Mesenchymal stem cell (in vitro differentiated cells and primary cell): ENCODE data around the gene MED12L.

Source experiments
- DNase-seq: peaks from one replicate; pipeline ENCODE4 v3.0.0-alpha.2; 2013
- H2AFZ ChIP-seq: one replicate; pipeline ENCODE4 v1.6.1; 2013; ENCODE audit warnings: low read depth, mild to moderate bottlenecking, control low read depth, inconsistent platforms, low read length, moderate library complexity
- H2AK5ac ChIP-seq: 2 replicates; pipeline ENCODE4 v1.6.1; 2013; ENCODE audit warnings: low read length, moderate library complexity, mild to moderate bottlenecking, inconsistent platforms; ENCODE audit not compliant: severe bottlenecking
- H2BK120ac ChIP-seq: one replicate; pipeline ENCODE4 v1.6.1; 2013; ENCODE audit warnings: low read depth, mild to moderate bottlenecking, inconsistent platforms, low read length, moderate library complexity
- H2BK12ac ChIP-seq, 2 experiments: one replicate each; pipeline ENCODE4 v1.6.1; 2013; ENCODE audit warnings: inconsistent platforms in 2 of 2, low read length in 2 of 2, mild to moderate bottlenecking in 2 of 2, moderate library complexity in 2 of 2, control low read depth in 1 of 2
- H2BK15ac ChIP-seq: one replicate; pipeline ENCODE4 v1.6.1; 2013; ENCODE audit warnings: mild to moderate bottlenecking, low read depth, inconsistent platforms; ENCODE audit not compliant: poor library complexity, severe bottlenecking
- H2BK5ac ChIP-seq: 2 replicates; pipeline ENCODE4 v1.6.1; 2013; ENCODE audit warnings: low read depth, mild to moderate bottlenecking, low read length, control low read depth, inconsistent platforms; ENCODE audit not compliant: poor library complexity, severe bottlenecking
- H3K14ac ChIP-seq, 2 experiments: one replicate each; pipeline ENCODE4 v1.6.1; 2013; ENCODE audit warnings: inconsistent platforms in 2 of 2, low read length in 2 of 2, control low read depth in 1 of 2, mild to moderate bottlenecking in 1 of 2, moderate library complexity in 1 of 2
- H3K18ac ChIP-seq, 2 experiments: one replicate each; pipeline ENCODE4 v1.6.1; 2013; ENCODE audit warnings: inconsistent platforms in 2 of 2, low read length in 2 of 2, control low read depth in 1 of 2, low read depth in 1 of 2, mild to moderate bottlenecking in 1 of 2
- H3K23ac ChIP-seq, 2 experiments: one replicate each; pipeline ENCODE4 v1.6.1; 2013; ENCODE audit warnings: inconsistent platforms in 2 of 2, low read length in 2 of 2, mild to moderate bottlenecking in 2 of 2, moderate library complexity in 2 of 2, control low read depth in 1 of 2
- H3K27ac ChIP-seq: 2 replicates; pipeline ENCODE4 v1.5.1; 2013; ENCODE audit warnings: mild to moderate bottlenecking, moderate library complexity, low read length, control low read depth, inconsistent platforms; ENCODE audit not compliant: poor library complexity, severe bottlenecking
- H3K27me3 ChIP-seq, 2 experiments: 2 replicates each; pipeline versions ENCODE4 v1.6.1 to v1.7.0; 2013; ENCODE audit warnings: low read length in 2 of 2, mild to moderate bottlenecking in 2 of 2, moderate library complexity in 2 of 2, control low read depth in 1 of 2, inconsistent platforms in 1 of 2; ENCODE audit not compliant: control insufficient read depth in 1 of 2, insufficient read depth in 1 of 2
- H3K36me3 ChIP-seq, 2 experiments: 2 replicates each; pipeline versions ENCODE4 v1.6.1 to v1.7.0; 2013; ENCODE audit warnings: low read length in 2 of 2, control low read depth in 1 of 2, inconsistent platforms in 1 of 2, low read depth in 1 of 2, mild to moderate bottlenecking in 1 of 2; ENCODE audit not compliant: insufficient read depth in 2 of 2, control insufficient read depth in 1 of 2
- H3K4ac ChIP-seq, 2 experiments: one replicate each; pipeline ENCODE4 v1.6.1; 2013; ENCODE audit warnings: inconsistent platforms in 2 of 2, low read length in 2 of 2, mild to moderate bottlenecking in 2 of 2, moderate library complexity in 2 of 2, control low read depth in 1 of 2, low read depth in 1 of 2
- H3K4me1 ChIP-seq: 2 replicates; pipeline ENCODE4 v1.6.1; 2013; ENCODE audit warnings: low read depth, low read length, control low read depth; ENCODE audit not compliant: control insufficient read depth, insufficient read depth
- H3K4me2 ChIP-seq: 2 replicates; pipeline ENCODE4 v1.6.1; 2013; ENCODE audit warnings: low read length, mild to moderate bottlenecking, inconsistent platforms; ENCODE audit not compliant: poor library complexity, severe bottlenecking
- H3K4me3 ChIP-seq, 2 experiments: 2 replicates each; pipeline versions ENCODE4 v1.5.1 to v1.7.0; 2013; ENCODE audit warnings: low read length in 2 of 2, mild to moderate bottlenecking in 2 of 2, control low read depth in 1 of 2, low read depth in 1 of 2; ENCODE audit not compliant: insufficient read depth in 1 of 2
- H3K79me1 ChIP-seq: replicated peaks from 2 replicates; pipeline ENCODE4 v1.6.1; 2013; ENCODE audit warnings: mild to moderate bottlenecking, control low read depth, low read length, inconsistent platforms; ENCODE audit not compliant: poor library complexity, severe bottlenecking
- H3K9ac ChIP-seq: 2 replicates; pipeline ENCODE4 v1.7.0; 2013; ENCODE audit warnings: mild to moderate bottlenecking, low read length, moderate library complexity
- H3K9me3 ChIP-seq: 2 replicates; pipeline ENCODE4 v1.7.0; 2013; ENCODE audit warnings: mild to moderate bottlenecking, low read length; ENCODE audit not compliant: control insufficient read depth
- H4K8ac ChIP-seq: one replicate; pipeline ENCODE4 v1.6.1; 2013; ENCODE audit warnings: inconsistent platforms, mild to moderate bottlenecking, low read length, moderate library complexity
- H4K91ac ChIP-seq: one replicate; pipeline ENCODE4 v1.6.1; 2013; ENCODE audit warnings: mild to moderate bottlenecking, low read length, inconsistent platforms
- WGBS: methylation state at CpG from one replicate; pipeline ENCODE4 v1.1.7; 2013; ENCODE audit warnings: mixed read lengths; 5-methylcytosine and 5-hydroxymethylcytosine counted together

Gene MED12L

DNA sequence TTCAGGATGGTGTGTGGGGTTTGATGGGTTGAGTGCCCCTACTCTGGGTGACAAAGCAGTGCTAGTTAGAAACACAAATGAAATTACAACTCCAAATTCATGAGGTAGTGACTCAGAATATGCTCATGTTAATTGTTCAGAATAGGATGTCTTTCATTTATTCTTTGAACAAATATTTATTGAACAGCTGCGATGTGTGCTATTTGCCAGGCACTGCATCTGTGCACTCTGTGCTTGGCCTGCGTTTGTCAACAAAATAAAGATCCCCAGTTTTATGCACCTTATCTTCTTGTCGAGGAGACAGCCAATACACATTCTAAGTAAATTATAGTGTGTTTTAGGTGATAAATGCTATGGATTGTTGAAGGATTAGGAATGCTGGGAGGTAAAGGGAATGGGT is 27.3 kb downstream of the MED12L start:
- Histone ChIP-seq H3K23ac (no peak overlapping the region), H3K27ac (no peak overlapping the region), H3K79me1 (peaks cover 3% of the 10 kb centered on the region), H2BK5ac (no peak overlapping the region), H2AFZ (no peak overlapping the region), H3K14ac (no peak overlapping the region), H2AK5ac (no peak overlapping the region), H2BK120ac (no peak overlapping the region), H3K27me3 (peaks cover 0 to 14% of the 10 kb centered on the region in 2 experiments), H3K4ac (no peak overlapping the region), H2BK15ac (no peak overlapping the region), H4K8ac (no peak overlapping the region), H3K9ac (no peak overlapping the region), H4K91ac (no peak overlapping the region), H3K9me3 (no peaks in the 10 kb centered on the region), H3K4me3 (no peak overlapping the region), H3K4me2 (no peak overlapping the region), H2BK12ac (no peak overlapping the region), H3K4me1 (peaks cover 1% of the 10 kb centered on the region), H3K18ac (no peak overlapping the region), H3K36me3 (no peaks in the 10 kb centered on the region)
- no peak for DNase-seq
- 87% methylated on average over 3 of the region's 3 CpGs for WGBS

DNA sequence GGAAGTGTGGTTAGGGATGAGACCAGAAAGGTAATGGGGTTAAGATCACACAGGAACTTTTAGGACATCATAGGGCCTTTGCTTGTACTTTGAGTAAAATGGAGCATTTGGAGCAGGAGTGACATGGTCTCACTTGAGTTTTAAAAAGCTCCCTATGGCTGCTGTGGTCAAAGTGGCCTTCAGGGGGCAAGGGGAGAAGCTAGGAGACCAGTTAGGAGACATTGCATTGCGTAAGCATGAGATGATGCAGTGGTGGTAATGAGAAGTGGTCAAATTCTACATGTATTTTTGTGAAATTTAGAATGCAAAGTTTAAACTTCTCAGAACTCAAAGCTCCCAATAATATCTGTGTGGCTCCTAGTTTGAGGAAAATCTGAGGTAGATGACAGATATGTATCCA is 27.9 kb downstream of the MED12L start:
- no peaks in the 10 kb centered on the region for H3K36me3 ChIP-seq
- no peak overlapping the region for H2BK120ac ChIP-seq
- no peak overlapping the region for H3K18ac ChIP-seq
- H3K27me3 ChIP-seq, result peaks cover 0 to 12% of the 10 kb centered on the region in 2 experiments
- H3K23ac ChIP-seq, result no peak overlapping the region
- no peak overlapping the region for H3K9ac ChIP-seq
- H4K91ac ChIP-seq, result no peak overlapping the region
- H3K14ac ChIP-seq, result no peak overlapping the region
- no peak for DNase-seq
- no peak overlapping the region for H2BK15ac ChIP-seq
- H2BK5ac ChIP-seq, result no peak overlapping the region
- no peak overlapping the region for H3K4me2 ChIP-seq
- no peak overlapping the region for H2AK5ac ChIP-seq
- H3K4me3 ChIP-seq, result no peak overlapping the region
- WGBS, result no CpG with 5 or more reads among the region's 1 CpG
- no peaks in the 10 kb centered on the region for H3K9me3 ChIP-seq
- peaks cover 3% of the 10 kb centered on the region for H3K79me1 ChIP-seq
- no peak overlapping the region for H3K4ac ChIP-seq
- no peak overlapping the region for H4K8ac ChIP-seq
- no peak overlapping the region for H2BK12ac ChIP-seq
- H2AFZ ChIP-seq, result no peak overlapping the region
- H3K27ac ChIP-seq, result no peak overlapping the region
- no peaks in the 10 kb centered on the region for H3K4me1 ChIP-seq

DNA sequence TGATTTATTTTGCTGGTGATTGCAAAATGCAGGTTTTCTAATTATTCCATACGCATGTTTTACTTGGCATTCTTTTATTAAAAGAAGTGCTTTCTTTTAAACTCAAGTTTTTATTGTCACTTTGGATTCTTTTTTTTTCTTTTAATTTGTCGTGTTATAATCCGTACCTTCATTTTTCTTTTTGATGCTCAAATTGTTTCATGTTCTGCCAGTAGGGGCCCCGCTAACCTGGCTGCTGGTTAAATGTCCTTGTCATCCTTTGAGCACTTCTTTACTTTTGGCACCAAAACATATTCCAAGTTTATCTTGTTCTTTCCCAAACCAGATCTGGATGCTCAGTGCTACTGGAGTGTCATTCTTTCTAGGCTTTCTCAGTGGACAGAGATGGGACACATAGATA is 31.6 kb downstream of the MED12L start:
- no peak for DNase-seq
- Histone ChIP-seq H3K79me1 (peaks cover 1% of the 10 kb centered on the region), H3K23ac (no peak overlapping the region)

DNA sequence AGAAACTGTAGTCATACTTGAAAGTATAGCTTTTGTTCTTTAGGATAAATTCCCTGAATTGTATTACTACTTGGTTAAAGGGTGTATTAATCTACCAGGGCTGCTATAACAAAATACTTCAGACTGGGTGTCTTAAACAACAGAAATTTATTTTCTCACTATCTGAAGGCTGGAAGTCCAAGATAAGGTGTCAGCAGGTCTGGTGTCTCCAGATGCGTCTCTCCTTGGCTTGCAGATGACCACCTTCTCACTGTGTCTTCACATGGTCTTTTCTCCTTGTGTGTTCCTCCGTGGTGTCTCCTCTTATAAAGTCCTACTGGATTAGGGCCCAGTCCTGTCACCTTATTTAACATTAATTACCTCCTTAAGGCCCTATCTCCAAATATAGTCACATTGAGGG is 33.7 kb downstream of the MED12L start:
- Histone ChIP-seq H2BK15ac (no peak overlapping the region), H3K27ac (no peak overlapping the region), H3K9ac (no peak overlapping the region), H2BK120ac (no peak overlapping the region), H2BK12ac (no peak overlapping the region), H3K23ac (no peak overlapping the region), H3K4me2 (no peak overlapping the region), H2AFZ (no peak overlapping the region), H3K9me3 (no peaks in the 10 kb centered on the region), H3K4me3 (no peak overlapping the region), H3K36me3 (no peaks in the 10 kb centered on the region), H4K8ac (no peak overlapping the region), H3K18ac (no peak overlapping the region), H3K4me1 (no peaks in the 10 kb centered on the region), H3K27me3 (no peaks in the 10 kb centered on the region), H2AK5ac (no peak overlapping the region), H3K79me1 (no peaks in the 10 kb centered on the region), H2BK5ac (no peak overlapping the region), H3K4ac (no peak overlapping the region), H3K14ac (no peak overlapping the region), H4K91ac (no peak overlapping the region)
- no peak for DNase-seq
- WGBS, result 60% methylated on average over 2 of the region's 2 CpGs

More for the DNA sequence above, 31.6 kb downstream of the MED12L start:
- Histone ChIP-seq H2BK5ac (no peak overlapping the region), H3K27me3 (no peaks in the 10 kb centered on the region), H4K8ac (no peak overlapping the region), H2BK120ac (no peak overlapping the region), H3K4me1 (no peaks in the 10 kb centered on the region), H3K27ac (no peak overlapping the region), H3K4me3 (no peak overlapping the region), H3K9me3 (no peaks in the 10 kb centered on the region), H4K91ac (no peak overlapping the region), H3K4me2 (no peak overlapping the region), H3K18ac (no peak overlapping the region), H3K36me3 (no peaks in the 10 kb centered on the region), H3K9ac (no peak overlapping the region), H3K14ac (no peak overlapping the region), H2AFZ (no peak overlapping the region), H3K4ac (no peak overlapping the region), H2BK15ac (no peak overlapping the region), H2AK5ac (no peak overlapping the region), H2BK12ac (no peak overlapping the region)
- 95% methylated on average over 3 of the region's 4 CpGs for WGBS
